GM21619 (cell line): ENCODE measurements around the gene ZBTB20.

Source experiments
- ATAC-seq: cut with Tn5 transposase; IDR thresholded peaks from one replicate; pipeline ENCODE4 v1.9.1; 2021; ENCODE audit not compliant: unreplicated experiment

Gene ZBTB20

GRCh38 chr3:114645392-114645791 lies 501.7 kb downstream of the ZBTB20 start:
- ATAC-seq: no peak

DNA sequence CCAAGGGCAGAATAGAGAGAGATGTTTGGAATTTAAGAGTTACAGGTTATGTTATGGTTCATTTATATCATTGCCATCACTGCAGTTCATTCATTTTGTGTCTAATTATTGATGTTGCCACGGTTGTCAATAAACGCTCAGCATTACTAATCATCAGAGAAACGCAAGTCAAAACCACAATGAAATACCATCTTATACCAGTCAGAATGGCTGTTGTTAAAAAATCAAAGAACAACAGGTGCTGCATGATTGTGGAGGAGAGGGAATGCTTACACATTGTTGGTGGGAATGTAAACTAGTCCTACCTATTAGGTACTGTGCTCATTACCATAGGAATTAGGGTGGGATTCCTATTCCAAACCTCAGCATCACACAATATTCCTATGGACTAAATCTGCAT lies 502.7 kb downstream of the ZBTB20 start:
- no peak for ATAC-seq

DNA sequence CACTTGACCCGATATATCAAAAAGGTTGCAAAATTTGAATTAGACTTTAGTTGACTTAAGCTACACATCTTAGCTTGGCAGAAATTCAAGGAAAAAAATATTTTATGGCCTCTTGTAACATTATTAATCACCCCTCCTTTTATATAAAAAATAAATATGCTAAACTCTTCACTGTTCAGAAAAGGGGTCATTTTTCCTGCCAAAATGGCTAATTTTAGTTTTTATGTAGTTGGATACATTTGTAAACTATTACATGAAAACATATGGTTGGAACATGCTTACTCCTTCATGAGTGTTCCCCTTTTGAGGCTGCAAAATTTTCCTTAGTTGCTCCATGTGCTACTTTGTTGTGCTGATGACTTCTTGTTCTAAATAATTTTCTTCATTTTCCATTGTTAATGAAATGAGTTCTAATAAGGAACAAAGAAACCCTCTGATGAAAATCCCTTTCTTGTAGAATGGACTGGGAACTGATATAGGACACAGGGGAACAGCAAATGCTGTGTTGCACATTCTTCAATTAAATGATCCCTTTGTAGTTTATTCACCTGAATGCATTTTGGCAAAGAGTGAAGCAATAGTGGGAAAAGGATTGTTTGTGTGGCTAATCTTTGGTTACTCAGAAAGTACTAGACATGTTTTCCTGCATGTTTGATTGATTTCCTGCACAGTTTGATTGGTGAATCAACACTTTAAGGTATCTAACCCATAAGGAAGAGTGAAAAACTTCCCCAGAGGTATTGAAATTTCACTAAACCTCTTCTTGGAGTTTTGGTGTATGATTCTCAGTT lies 503.9 kb downstream of the ZBTB20 start:
- ATAC-seq: no peak

DNA sequence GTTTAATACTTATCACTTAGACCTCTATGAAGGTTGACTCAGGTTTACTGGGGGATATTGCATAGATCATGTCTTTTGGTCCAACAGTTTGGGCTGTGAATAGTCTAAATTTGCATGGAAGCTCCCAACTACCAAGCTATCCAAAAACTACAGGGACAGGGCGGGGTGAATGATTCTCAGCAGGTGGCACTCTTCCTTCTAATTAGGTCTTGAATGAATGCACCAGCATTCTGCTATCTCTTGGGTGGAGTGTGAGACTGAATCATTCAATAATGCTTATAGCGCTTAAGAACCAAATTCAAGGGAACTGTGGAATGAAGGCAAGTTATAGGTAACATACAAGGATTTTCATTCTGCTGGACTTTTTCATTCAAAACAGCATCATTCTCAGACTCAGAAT lies 507.0 kb downstream of the ZBTB20 start:
- ATAC-seq: no peak

GRCh38 chr3:114639171-114639570 lies 507.9 kb downstream of the ZBTB20 start:
- no peak for ATAC-seq

- ATAC-seq: no peak
Observed at GRCh38 chr3:114635878-114636277, 511.2 kb downstream of the ZBTB20 start.

DNA sequence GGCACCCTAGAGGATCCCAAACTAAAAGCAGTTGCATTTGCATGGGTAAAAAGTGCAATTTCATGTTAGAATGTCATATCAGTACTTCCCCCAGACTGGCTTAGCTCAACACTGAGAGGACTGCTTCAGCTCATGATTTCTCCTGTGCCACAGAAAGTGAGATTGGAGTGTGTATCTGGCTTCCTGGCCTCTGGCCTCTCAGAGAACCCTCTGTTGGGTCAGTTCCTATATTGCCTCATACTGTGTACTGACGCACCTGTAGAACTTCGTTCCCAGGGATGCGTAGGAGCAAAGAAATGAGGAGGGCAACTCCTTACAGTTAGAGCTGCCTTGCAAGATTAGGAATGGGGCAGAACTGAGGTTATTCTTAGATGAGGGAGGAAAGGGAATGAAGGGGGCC lies 512.5 kb downstream of the ZBTB20 start:
- no peak for ATAC-seq

- ATAC-seq: no peak
Observed at GRCh38 chr3:114632757-114633424, 514.2 kb downstream of the ZBTB20 start.

- ATAC-seq: no peak
Observed at GRCh38 chr3:114627770-114628169, 519.3 kb downstream of the ZBTB20 start.

DNA sequence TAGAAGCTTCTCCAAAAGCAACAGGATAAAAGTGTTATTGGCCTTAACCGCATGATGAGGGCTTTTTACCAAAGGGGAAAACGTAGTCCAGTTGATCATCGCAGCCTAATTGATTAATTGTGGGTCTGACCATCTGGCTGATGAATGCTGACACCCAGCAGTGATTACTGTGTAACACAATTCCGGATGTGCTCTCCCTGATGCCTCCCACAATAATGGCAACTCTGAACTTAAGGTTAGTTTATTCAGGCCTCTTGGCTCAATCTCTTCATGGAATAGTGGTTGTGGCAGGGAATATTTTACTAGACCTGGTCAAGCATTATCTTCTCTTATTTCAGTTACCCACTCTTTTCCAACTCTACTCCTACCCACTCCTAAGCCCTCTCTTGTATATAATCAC lies 520.3 kb downstream of the ZBTB20 start:
- no peak for ATAC-seq

DNA sequence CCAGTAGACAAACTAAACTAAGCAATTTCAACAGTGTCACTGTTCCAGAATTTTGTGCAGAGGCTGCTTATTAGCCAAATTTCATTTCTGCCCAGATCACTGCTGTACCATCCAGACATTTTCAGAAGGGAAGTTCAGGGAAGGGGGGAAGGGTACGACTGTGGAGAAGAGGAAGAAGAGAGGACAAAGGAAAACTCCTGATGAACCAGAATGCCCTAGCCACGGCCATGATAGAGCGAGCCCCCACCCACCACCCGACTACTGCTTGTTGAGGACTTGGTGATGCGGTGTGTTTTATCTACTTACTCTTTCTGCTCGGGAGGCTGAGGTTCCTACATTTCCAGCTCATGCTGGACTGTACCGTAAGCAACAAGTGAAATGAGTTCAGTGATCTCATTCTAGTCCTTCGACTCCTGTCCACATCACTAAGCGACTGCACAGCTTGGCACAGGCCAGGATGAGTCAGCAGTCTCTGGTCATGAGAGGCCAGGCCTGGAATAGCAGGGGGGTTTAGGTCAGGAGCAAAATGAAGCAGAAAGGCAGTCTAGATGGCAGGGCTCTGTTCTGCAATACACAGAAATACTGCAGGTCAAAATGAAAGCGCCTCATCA lies 522.4 kb downstream of the ZBTB20 start:
- no peak for ATAC-seq

DNA sequence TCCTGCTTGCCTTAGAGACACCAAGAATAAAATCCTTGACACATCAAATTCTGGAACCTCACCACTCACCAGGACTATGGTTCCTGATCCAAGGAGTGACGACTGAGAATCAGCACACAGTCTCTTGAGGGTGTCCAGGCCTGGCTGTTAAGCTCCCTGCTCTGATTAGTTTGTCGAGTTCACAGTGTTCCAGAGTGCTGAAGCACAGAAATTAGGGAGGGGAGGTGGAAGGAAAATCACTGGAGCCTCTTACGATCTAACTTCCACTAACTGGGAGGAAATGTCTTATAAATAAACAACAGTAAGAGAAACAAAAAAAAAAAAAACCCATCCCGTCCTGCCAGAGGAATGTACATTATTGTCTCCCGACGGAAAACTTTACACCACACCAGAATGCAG lies 523.0 kb downstream of the ZBTB20 start:
- no peak for ATAC-seq

DNA sequence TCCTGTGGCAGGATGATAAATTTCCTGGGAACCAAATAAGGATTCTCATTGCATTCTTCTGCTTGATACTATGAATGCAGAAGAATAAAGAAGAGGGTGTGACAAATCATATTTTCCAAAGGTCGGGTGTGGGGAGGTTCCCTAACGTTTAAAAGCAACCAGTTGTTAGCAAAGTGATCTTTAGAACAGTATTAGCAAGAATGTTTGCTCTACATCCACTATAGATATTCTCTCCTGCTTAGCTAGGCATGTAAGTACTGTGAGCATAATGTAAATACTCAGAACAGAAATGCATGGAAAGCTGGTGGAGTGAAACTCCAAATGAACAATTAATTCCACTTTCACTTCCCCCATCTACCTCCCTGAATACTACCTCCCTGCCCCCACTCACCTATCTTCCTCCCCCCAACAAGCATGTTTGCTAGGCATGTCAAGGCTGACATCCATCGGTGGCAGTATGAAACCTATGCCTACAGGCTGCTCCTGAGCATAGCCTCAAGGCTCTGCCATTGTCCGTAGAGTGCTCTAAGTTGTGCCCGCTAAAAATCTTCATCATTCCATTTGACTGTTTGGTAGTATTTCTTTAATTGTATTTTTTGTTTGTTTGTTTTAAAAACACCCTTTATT lies 523.6 kb downstream of the ZBTB20 start:
- ATAC-seq: no peak

- ATAC-seq: no peak
Observed at GRCh38 chr3:114622001-114622400, 525.1 kb downstream of the ZBTB20 start.

- ATAC-seq: no peak
Observed at GRCh38 chr3:114619771-114620170, 527.3 kb downstream of the ZBTB20 start.

GRCh38 chr3:114615523-114616085 lies 531.5 kb downstream of the ZBTB20 start:
- ATAC-seq: no peak

- no peak for ATAC-seq
Observed at GRCh38 chr3:114609973-114610630, 537.0 kb downstream of the ZBTB20 start.

DNA sequence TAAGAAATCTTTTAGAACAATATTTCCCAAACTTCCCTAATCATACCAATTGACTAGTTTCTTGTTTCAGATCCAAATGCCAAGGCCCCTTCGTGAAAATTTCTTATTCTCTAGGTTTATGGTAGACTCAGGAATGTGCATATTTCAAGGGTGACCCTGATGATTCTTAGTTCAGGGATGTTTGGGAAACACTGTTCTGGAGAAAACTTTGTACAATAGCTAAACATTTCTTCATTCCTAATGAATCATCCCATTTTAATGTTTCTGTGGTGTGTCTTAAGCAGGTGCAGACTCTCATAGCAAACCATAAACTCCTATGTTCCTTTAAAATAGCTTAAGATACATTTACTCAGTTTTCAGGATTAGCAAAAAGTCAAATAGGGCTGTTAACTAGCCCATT lies 538.8 kb downstream of the ZBTB20 start:
- ATAC-seq: no peak

- ATAC-seq: no peak
Observed at GRCh38 chr3:114606336-114606735, 540.8 kb downstream of the ZBTB20 start.

DNA sequence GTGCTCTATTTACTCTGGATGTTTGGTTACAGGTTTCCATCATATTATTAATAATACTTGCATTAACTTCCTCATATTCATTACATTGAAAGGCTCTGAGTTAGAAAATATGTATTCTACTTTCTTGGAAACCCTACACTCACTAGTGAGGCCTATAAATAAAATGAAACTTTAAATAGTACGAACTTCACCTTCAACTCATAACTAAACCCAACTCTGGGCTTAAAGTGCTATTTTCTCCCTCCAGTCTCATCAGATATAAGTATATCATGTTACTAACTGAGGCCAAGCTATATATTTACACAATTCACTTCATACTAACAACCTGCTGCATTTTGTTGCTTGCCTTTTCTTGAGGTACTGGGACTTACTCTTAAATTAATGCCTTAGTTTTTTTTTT lies 546.5 kb downstream of the ZBTB20 start:
- ATAC-seq: no peak

GRCh38 chr3:114597871-114598270 lies 549.2 kb downstream of the ZBTB20 start:
- no peak for ATAC-seq
